Stimulated activated CD8-positive, alpha-beta memory T cell treated with anti-CD3 and anti-CD28 coated beads, Interleukin-4, amount 100 ng/mL, for 1 hour (primary cell): ENCODE data around the gene DCTPP1.

Source experiments
- DNase-seq, 2 donors: peaks; one replicate each; pipeline ENCODE4 v3.0.0-alpha.2; 2020; ENCODE audit warnings: low read depth in 2 of 2, low spot score in 1 of 2

Gene DCTPP1

DNA sequence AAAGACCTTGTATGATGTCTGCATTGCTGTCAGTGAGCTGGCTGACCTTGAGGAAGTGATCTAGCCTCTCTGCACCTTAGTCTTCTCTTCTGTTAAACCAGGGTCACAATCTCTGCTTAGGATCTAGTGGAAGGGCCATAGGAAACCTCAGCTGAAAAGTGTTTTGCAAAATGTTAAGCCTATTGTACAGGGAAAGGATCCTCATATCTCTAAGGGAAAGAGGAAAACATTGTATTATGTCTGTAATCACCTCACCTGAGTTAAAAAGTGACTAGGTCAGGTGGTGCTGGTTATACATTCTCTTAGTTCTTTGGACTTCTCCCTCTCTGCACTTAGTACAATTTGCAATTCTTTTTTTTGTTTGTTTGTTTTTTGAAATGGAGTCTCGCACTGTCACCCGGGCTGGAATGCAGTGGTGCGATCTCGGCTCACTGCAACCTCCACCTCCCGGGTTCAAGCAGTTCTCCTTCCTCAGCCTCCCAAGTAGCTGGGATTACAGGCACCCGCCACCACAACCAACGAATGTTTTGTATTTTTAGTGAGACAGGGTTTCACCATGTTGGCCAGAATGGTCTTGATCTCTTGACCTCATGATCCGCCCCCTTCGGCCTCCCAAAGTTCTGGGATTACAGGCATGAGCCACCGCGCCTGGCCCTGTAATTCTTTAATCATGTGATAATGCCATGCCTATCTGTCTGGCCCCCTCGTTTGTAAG lies 17.8 kb upstream of the DCTPP1 start:
- DNase-seq = no peak

DNA sequence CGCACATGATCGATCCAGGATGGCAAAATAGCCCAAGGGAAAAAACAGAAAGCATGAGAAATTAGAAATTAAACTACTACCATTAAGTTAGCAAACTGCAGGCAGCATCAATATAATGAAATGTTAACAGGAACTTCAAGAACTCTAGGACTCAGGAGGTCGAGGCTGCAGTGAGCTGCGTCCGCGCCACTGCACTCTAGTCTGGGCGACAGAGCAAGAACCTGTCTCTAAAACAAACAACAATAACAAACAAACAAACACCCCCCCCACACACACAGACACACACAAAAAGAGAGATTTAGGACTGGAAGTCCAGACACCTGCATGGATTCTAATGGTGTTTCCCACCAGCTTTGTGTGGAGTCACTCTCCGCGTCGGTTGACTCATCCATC lies 16.4 kb upstream of the DCTPP1 start:
- DNase-seq = no peak

GRCh38 chr16:30445408-30446202 lies 15.8 kb upstream of the DCTPP1 start, which contains the start of gene SEPHS2:
SEPHS2 (minus strand) TSS chr16:30445874; CDS start chr16:30445727, 147 bp downstream.
- DNase-seq = peak; percentile 86 to 91

DNA sequence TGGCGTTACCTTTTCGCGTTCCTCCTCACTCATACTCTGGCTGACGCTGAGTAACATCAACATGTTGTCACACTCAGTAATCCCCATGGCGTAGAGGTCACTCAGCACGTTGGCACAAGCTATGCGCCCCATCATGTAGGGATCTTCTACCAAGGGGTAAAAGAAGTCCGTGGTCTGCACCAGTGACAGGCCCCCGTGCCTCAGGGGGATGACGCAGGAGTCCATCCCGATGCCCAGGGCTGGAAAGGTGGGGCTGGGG lies 15.2 kb upstream of the DCTPP1 start:
- DNase-seq = no peak

GRCh38 chr16:30444231-30445148 lies 14.7 kb upstream of the DCTPP1 start:
- DNase-seq = no peak

- DNase-seq = no peak
These were observed 13.8 kb upstream of the DCTPP1 start for GRCh38 chr16:30443631-30444030.

DNA sequence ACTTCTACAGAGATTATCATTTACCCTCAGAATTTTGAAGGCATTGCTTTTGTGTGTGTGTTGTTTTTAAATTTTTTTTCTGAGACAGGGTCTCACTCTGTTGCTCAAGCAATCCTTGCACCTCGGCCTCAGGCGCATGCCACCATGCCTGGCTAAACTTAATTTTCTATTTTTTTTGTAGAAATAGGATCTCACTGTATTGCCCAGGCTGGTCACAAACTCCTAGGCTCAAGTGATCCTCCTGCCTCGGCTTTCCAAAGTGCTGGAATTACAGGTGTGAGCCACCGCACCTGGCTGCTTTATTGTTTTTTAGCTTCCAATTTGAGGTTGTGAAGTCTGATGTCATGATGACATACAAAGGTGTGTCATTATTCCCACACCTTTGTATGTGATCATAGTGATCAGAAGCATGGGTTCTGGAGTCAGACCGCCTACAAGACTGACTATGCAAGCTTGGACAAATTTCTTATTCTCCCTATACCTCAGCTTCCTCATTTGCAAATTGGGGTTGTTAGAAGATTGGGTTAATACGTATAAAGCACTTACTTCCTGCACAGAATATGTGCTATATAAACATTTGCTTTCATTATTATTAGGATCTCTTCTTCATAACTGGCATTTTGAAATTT lies 10.0 kb upstream of the DCTPP1 start:
- no peak for DNase-seq

DNA sequence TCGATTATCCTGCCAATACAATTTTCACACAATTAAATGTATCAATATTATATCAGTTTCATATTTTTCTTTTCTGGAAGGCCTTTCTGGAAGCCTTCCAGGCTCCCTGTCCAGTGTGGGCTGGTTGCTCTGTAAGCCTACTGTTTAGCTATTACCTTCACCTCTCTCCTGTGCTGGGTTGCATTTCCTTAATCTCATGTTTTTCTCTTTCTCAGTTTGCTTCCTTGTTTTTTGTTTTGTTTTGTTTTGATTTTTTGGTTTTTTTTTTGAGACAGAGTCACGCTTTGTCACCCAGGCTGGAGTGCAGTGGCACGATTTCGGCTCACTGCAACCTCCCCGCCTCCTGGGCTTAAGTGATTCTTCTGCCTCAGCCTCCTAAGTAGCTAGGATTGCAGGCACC lies 9.0 kb upstream of the DCTPP1 start:
- DNase-seq = no peak

- no peak for DNase-seq
These were observed 7.7 kb upstream of the DCTPP1 start for GRCh38 chr16:30437511-30438046.

GRCh38 chr16:30434852-30435251 lies 5.0 kb upstream of the DCTPP1 start:
- no peak for DNase-seq

DNA sequence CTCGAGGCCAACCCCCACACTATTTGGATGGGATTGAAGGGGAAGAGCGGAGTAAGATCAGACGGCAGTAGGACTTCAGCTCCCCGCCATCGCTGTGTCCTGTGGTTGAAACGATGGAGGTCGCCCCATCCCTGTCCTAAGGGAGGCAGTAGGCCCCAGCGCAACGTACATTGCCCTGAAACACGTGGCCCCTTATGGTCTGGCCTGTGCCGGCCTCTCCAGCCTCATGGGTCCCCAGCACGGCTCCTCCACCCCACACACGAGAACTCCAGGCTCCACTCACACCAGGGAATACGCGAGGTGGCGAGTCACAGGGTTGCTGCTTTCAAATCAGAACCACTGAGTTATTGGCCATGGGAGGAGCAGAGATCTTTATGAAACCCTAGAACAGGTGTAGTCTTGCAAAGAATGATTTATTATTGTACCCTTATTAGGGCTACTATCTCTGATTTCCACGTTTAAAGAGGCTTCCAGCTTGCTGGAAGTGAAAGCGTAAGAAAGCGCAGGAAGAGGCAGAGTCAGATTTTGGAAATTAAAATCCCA lies 669 bp upstream of the DCTPP1 start:
- no peak for DNase-seq

GRCh38 chr16:30429418-30429677 lies 482 bp downstream of the DCTPP1 start:
- no peak for DNase-seq

DNA sequence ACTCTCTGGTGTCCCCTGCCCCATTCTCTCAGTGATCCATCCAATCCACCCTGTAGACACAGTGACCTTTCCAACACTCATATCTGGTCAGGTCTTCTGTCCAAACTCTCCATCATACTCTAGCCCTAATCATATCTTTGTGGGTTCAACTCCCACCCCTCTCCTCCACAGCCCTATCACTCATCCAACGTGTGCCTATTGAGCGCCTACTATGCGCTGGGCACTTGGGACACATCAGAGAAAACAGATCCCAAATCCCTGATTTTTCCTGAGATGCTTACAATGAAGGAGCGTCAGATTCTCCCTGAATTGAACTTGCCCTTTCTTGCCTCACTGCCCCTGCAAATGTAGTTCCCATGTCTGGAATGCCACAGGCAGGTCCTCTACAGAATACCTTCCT lies 1.8 kb downstream of the DCTPP1 start:
- DNase-seq = no peak

DNA sequence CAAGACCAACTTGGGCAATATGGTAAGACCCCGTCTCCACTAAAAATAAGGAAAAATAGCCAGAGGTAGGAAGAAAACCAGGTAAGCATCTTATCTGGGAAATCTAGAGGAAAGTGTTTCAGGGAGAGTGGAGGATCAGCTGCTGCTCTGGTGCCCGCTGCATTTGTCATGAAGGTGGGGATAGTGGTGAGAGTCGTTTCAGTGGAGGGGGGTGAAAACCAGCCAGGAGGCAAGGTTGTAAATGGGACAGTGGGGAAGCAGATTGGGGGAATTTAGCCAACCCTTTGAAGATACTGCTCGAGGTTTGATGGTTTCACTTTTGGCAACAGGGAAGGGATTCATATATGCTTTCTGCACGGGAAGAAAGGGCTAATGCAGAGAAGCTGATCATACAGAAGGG lies 8.8 kb downstream of the DCTPP1 start:
- DNase-seq = no peak

GRCh38 chr16:30418350-30419181 lies 11.3 kb downstream of the DCTPP1 start:
- no peak for DNase-seq

DNA sequence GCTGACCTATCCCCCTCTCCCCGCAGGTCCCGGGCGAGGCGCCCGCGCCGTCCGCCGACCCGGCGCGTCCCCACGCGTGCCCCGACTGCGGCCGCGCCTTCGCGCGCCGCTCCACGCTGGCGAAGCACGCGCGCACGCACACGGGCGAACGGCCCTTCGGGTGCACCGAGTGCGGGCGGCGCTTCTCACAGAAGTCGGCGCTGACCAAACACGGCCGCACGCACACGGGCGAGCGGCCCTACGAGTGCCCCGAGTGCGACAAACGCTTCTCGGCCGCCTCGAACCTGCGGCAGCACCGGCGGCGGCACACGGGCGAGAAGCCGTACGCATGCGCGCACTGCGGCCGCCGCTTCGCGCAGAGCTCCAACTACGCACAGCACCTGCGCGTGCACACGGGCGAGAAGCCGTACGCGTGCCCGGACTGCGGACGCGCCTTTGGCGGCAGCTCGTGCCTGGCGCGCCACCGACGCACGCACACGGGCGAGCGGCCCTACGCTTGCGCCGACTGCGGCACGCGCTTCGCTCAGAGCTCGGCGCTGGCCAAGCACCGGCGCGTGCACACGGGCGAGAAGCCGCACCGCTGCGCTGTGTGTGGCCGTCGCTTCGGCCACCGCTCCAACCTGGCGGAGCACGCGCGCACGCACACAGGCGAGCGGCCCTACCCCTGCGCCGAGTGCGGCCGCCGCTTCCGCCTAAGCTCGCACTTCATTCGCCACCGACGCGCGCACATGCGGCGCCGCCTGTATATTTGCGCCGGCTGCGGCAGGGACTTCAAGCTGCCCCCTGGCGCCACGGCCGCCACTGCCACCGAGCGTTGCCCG lies 12.1 kb downstream of the DCTPP1 start:
- peak; percentile 70 to 79 for DNase-seq

DNA sequence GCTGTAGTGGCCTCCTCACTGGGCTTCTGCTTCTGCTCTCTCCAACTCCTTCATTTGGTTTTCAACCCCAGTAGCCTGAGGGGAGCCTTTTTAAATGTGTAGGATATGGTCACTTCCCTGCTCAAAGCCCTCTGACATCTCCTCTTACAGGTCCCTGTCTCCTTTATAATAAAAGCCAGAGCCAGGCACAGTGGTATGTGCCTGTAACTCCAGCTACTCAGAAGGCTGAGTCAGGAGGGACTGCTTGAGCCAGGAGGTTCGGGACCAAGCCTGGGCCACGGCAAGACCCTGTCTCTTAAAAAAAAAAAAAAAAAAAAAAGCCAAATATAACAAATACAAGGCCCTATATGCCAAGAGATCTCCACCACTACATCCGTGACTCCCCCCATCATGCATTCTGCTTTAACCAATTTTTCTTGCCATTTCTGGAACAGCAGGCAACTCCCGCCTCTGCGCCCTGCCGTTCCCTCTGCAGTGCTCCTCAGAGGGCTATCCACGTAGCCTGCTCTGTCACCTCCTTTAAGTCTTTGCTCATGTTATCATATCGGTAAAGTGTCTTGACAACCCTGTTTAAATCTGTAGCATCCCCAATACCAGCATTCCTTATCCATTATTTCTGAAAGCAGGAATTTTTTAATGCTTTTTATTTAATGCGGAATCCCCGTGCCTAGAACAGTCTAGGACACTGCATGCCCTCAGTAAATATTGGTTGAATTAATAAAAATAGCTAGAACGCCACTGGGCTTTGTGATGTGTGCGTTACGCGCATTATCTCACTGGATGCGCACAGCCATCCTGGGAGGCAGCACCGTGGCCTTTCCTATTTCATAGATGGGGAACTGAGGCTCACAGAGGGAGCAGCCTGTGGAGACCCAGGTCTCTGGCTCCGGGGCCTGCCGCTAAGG lies 13.0 kb downstream of the DCTPP1 start:
- no peak for DNase-seq

- DNase-seq = no peak
These were observed 13.7 kb downstream of the DCTPP1 start for GRCh38 chr16:30416047-30416603.
